Measurements from ENCODE around the gene PLEKHG5.

PLEKHG5 gene

GRCh38 chr1:6475381-6476133 is 15.9 kb downstream of the PLEKHG5 start:
- DNase-seq, result peak; percentile 32 to 62

GRCh38 chr1:6474815-6475282 is 16.6 kb downstream of the PLEKHG5 start:
- DNase-seq, result no peak

GRCh38 chr1:6473974-6474814 is 17.3 kb downstream of the PLEKHG5 start:
- DNase-seq, result no peak

GRCh38 chr1:6473156-6473555 is 18.3 kb downstream of the PLEKHG5 start:
- DNase-seq, result no peak

GRCh38 chr1:6472391-6472790 is 19.1 kb downstream of the PLEKHG5 start:
- no peak for DNase-seq

- no peak for DNase-seq
These were observed 19.5 kb downstream of the PLEKHG5 start for GRCh38 chr1:6471970-6472368.

- DNase-seq, result no peak
These were observed 20.1 kb downstream of the PLEKHG5 start for GRCh38 chr1:6471086-6471969.

- DNase-seq, result no peak
These were observed 21.1 kb downstream of the PLEKHG5 start for GRCh38 chr1:6470132-6471085.

- no peak for DNase-seq
These were observed 22.6 kb downstream of the PLEKHG5 start for GRCh38 chr1:6468729-6469461.

GRCh38 chr1:6467744-6468688 is 23.5 kb downstream of the PLEKHG5 start:
- no peak for DNase-seq

GRCh38 chr1:6467224-6467623 is 24.2 kb downstream of the PLEKHG5 start:
- DNase-seq, result no peak

- no peak for DNase-seq
These were observed 24.7 kb downstream of the PLEKHG5 start for GRCh38 chr1:6466751-6467150.

GRCh38 chr1:6466023-6466422 is 25.4 kb downstream of the PLEKHG5 start, which contains the start of gene TNFRSF25:
Gene TNFRSF25 (minus strand): TSS chr1:6466173. CDS start chr1:6466107, 66 bp downstream.
- no peak for DNase-seq

GRCh38 chr1:6465461-6466005 is 25.9 kb downstream of the PLEKHG5 start:
- DNase-seq, result no peak

GRCh38 chr1:6464915-6465314 is 26.6 kb downstream of the PLEKHG5 start:
- no peak for DNase-seq

GRCh38 chr1:6464514-6464836 is 27.0 kb downstream of the PLEKHG5 start:
- DNase-seq, result peak in 1 of 2 experiments; percentile 32

- DNase-seq, result no peak
These were observed 28.4 kb downstream of the PLEKHG5 start for GRCh38 chr1:6463120-6463412.

- DNase-seq, result no peak
These were observed 28.9 kb downstream of the PLEKHG5 start for GRCh38 chr1:6462412-6463119.

All from NCI-H446 (cell line).